ENCODE results near the gene IFT122.

DNA sequence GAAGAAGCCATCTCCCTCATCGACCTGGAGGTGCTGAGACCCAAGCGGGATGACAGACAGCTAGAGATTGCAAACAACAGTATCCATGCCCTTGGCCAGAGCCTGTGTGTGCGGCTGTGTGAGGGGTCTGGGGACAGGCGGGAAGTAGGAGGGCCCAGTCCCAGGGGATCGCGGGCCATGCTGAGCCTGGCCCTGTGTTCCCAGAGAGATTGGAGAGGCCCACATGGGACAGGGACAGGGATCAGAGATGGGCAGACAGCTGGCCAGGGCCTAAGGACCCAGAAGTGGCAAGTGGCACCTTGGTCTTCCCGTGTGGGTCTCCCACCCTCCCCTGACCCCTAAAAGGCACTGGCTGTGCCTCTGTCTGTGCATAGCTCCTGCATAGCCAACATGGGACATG lies 77.5 kb downstream of the IFT122 start:
- TF ChIP-seq POLR2AphosphoS5 (IDR thresholded peaks at IDR 0.05), result no peak
- TF ChIP-seq, protein P1, sequence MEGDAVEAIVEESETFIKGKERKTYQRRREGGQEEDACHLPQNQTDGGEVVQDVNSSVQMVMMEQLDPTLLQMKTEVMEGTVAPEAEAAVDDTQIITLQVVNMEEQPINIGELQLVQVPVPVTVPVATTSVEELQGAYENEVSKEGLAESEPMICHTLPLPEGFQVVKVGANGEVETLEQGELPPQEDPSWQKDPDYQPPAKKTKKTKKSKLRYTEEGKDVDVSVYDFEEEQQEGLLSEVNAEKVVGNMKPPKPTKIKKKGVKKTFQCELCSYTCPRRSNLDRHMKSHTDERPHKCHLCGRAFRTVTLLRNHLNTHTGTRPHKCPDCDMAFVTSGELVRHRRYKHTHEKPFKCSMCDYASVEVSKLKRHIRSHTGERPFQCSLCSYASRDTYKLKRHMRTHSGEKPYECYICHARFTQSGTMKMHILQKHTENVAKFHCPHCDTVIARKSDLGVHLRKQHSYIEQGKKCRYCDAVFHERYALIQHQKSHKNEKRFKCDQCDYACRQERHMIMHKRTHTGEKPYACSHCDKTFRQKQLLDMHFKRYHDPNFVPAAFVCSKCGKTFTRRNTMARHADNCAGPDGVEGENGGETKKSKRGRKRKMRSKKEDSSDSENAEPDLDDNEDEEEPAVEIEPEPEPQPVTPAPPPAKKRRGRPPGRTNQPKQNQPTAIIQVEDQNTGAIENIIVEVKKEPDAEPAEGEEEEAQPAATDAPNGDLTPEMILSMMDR (IDR thresholded peaks at IDR 0.05), result no peak
